Measurements from ENCODE around the gene CDKN1A.

DNA sequence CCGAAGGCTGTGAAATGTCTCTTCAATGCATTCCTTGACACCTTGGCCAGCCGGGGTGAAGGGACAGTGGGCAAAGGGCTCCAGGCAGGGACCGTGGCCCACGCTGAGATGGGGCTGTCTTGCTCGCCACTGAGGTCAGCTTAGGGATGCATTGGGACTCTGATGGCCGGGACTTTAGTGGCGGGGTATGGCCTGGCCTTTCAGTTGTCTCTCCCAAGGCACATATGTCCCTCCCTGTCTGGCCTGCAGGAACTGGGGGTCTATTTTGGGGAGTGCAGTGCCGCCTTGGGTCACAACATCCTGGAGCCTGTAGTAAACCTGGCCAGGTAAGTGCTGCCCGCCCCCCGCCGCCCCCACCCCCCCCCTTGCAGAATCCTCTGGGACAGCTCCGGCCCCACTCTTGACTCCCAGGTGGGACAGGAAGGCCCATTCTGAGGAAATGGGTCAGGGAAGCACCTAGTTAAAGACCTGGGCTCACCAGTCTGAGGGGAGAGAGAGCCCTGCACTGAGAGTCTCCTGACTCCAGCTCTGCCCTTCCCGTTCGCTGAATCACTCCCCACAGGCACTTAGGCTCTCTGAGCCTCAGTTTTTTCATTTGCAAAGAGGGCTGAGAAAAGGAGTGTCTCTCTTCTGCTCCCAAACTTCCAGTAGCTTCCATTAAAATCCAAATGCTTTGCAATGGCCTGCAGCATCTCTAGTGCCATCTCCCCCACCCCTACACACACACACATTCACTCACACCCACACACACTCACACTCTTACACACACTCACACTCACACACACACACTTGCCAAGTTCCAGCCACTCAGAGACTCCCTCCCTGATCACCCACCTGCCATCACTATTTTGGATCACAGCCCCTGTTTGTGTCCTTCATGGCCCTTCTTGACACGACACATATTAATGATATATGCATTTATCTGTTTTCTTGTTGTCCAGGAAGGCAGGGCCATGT, 52.2 kb downstream of the CDKN1A start:
- TF ChIP-seq, protein P1, sequence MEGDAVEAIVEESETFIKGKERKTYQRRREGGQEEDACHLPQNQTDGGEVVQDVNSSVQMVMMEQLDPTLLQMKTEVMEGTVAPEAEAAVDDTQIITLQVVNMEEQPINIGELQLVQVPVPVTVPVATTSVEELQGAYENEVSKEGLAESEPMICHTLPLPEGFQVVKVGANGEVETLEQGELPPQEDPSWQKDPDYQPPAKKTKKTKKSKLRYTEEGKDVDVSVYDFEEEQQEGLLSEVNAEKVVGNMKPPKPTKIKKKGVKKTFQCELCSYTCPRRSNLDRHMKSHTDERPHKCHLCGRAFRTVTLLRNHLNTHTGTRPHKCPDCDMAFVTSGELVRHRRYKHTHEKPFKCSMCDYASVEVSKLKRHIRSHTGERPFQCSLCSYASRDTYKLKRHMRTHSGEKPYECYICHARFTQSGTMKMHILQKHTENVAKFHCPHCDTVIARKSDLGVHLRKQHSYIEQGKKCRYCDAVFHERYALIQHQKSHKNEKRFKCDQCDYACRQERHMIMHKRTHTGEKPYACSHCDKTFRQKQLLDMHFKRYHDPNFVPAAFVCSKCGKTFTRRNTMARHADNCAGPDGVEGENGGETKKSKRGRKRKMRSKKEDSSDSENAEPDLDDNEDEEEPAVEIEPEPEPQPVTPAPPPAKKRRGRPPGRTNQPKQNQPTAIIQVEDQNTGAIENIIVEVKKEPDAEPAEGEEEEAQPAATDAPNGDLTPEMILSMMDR (IDR thresholded peaks at IDR 0.05) = no peak
- TF ChIP-seq ZBTB21 (CRISPR knock-in tag; IDR thresholded peaks at IDR 0.05; ENCODE audit: borderline replicate concordance) (no peak), FOXP1 (CRISPR knock-in tag; IDR thresholded peaks at IDR 0.05; ENCODE audit: borderline replicate concordance) (no peak), TCF7 (CRISPR knock-in tag; IDR thresholded peaks at IDR 0.05; ENCODE audit: low read depth) (no peak), NFYB (CRISPR knock-in tag; conservative IDR thresholded peaks at IDR 0.05; ENCODE audit: low read depth) (no peak), ESRRA (CRISPR knock-in tag; IDR thresholded peaks at IDR 0.05; ENCODE audit: borderline replicate concordance) (no peak)
- TF ChIP-seq, protein P2, sequence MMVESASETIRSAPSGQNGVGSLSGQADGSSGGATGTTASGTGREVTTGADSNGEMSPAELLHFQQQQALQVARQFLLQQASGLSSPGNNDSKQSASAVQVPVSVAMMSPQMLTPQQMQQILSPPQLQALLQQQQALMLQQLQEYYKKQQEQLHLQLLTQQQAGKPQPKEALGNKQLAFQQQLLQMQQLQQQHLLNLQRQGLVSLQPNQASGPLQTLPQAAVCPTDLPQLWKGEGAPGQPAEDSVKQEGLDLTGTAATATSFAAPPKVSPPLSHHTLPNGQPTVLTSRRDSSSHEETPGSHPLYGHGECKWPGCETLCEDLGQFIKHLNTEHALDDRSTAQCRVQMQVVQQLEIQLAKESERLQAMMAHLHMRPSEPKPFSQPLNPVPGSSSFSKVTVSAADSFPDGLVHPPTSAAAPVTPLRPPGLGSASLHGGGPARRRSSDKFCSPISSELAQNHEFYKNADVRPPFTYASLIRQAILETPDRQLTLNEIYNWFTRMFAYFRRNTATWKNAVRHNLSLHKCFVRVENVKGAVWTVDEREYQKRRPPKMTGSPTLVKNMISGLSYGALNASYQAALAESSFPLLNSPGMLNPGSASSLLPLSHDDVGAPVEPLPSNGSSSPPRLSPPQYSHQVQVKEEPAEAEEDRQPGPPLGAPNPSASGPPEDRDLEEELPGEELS (CRISPR knock-in tag; IDR thresholded peaks at IDR 0.05) = no peak
- TF ChIP-seq, protein P3, sequence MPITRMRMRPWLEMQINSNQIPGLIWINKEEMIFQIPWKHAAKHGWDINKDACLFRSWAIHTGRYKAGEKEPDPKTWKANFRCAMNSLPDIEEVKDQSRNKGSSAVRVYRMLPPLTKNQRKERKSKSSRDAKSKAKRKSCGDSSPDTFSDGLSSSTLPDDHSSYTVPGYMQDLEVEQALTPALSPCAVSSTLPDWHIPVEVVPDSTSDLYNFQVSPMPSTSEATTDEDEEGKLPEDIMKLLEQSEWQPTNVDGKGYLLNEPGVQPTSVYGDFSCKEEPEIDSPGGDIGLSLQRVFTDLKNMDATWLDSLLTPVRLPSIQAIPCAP (CRISPR knock-in tag; IDR thresholded peaks at IDR 0.05) = no peak
- TF ChIP-seq, protein P4, sequence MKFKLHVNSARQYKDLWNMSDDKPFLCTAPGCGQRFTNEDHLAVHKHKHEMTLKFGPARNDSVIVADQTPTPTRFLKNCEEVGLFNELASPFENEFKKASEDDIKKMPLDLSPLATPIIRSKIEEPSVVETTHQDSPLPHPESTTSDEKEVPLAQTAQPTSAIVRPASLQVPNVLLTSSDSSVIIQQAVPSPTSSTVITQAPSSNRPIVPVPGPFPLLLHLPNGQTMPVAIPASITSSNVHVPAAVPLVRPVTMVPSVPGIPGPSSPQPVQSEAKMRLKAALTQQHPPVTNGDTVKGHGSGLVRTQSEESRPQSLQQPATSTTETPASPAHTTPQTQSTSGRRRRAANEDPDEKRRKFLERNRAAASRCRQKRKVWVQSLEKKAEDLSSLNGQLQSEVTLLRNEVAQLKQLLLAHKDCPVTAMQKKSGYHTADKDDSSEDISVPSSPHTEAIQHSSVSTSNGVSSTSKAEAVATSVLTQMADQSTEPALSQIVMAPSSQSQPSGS (CRISPR knock-in tag; IDR thresholded peaks at IDR 0.05; ENCODE audit: borderline replicate concordance, low read depth) = no peak

Data from WTC11 (cell line).